OCI-LY1 (cell line): ENCODE results near the gene GPATCH4.

Source experiments
- CTCF ChIP-seq: fragments of 200-600 bp; sonication (generic), shearing (Covaris generic); IDR thresholded peaks from 2 replicates; pipeline ENCODE4 v1.5.1; 2017; ENCODE audit warnings: mild to moderate bottlenecking, antibody characterized with exemption, low read length, moderate library complexity, mixed read lengths
- EZH2 ChIP-seq: fragments of 200-600 bp; sonication (generic), shearing (Covaris generic); IDR thresholded peaks from 2 replicates; pipeline ENCODE4 v1.8.0; 2017; ENCODE audit warnings: borderline replicate concordance, mixed run types, mild to moderate bottlenecking, antibody characterized with exemption, low read length, moderate library complexity, mixed read lengths

DNA sequence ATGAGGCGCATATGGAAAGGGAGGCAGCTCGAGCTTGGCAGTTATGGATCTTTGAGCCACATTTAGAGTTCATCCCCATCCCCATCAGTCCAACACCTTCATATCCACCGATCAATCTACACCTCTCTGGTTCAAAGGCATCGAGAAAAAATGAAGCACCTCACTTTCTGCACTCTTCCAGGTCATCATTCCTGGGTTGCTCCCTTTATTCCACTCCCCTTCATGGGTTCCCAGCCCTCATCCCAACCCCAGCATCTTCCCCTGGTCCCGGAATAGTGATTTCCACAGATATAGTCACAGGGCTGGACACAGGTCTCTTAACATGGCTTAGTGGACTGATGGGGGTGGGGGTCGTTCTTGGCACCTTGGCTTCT is 18.3 kb upstream of the GPATCH4 start:
- no peak for TF ChIP-seq CTCF
- no peak for TF ChIP-seq EZH2
